Stimulated activated effector memory CD8-positive, alpha-beta T cell treated with anti-CD3 and anti-CD28 coated beads, Interleukin-12 subunit alpha, Interleukin-12 subunit beta, amount 100 ng/mL, for 72 hours (primary cell): ENCODE measurements around the gene SH3RF3.

ENCODE experiments used
- ATAC-seq: fragments of 150-1000 bp; cut with Tn5 transposase; 2 replicates; pipeline ENCODE4 v1.10.0; 2021
- DNase-seq, 2 donors: peaks; one replicate each; pipeline ENCODE4 v3.0.0; 2021 to 2022; ENCODE audit warnings: low spot score in 2 of 2
- H3K27ac Mint-ChIP-seq: one replicate; pipeline ENCODE4 v1.8.0; 2022; ENCODE audit warnings: mild to moderate bottlenecking, mixed read lengths
- H3K36me3 Mint-ChIP-seq: one replicate; pipeline ENCODE4 v1.8.0; 2022; ENCODE audit warnings: mild to moderate bottlenecking, mixed read lengths
- H3K4me1 Mint-ChIP-seq: one replicate; pipeline ENCODE4 v1.8.0; 2022; ENCODE audit warnings: mixed read lengths
- H3K4me3 Mint-ChIP-seq: one replicate; pipeline ENCODE4 v1.8.0; 2022; ENCODE audit warnings: mild to moderate bottlenecking, mixed read lengths
- H3K9me3 Mint-ChIP-seq: one replicate; pipeline ENCODE4 v1.8.0; 2022; ENCODE audit warnings: mixed read lengths

Gene SH3RF3

DNA sequence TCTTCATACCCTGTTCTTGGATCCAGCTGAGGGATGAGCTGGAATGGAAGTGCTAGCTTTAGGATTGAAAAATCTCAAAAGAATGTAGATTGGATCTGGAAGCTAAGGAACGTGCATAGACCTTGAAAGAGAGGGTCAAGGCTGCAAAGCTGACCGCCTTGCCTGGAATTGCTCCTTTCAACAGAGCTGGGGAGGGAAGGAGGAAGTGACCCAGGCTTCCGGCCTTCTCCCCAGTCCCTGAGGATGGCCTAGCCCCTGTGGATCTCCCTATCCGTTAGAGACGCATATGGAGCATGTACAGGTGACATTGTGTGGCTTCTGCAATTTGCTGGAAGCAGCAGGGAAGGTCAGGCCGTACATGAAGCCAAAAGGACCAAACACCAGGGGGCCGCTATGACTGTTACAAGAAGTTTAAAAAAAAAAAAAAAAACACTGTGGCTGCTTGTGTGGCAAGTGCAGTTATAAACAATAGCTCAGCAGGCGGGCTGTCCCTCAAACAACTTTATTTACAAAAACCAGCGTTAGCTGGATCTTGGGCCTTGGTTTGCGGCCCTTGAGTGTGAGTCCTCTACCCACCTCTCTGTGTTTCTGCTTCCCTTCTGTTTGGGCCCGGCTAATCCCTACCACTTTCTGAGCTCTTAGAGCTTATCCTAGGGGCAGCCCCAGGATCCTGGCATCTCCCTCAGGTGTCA is 257.1 kb downstream of the SH3RF3 start:
- Mint-ChIP-seq H3K4me1 (no peaks in the 10 kb centered on the region), H3K9me3 (no peaks in the 10 kb centered on the region), H3K4me3 (no peak overlapping the region), H3K27ac (no peak overlapping the region), H3K36me3 (no peaks in the 10 kb centered on the region)
- ATAC-seq = no peak
- no peak for DNase-seq

- Mint-ChIP-seq H3K9me3 (no peaks in the 10 kb centered on the region), H3K36me3 (no peaks in the 10 kb centered on the region), H3K4me1 (no peaks in the 10 kb centered on the region), H3K4me3 (no peak overlapping the region), H3K27ac (no peak overlapping the region)
- DNase-seq = no peak
- ATAC-seq = no peak
Observed at GRCh38 chr2:109387221-109387735, 258.3 kb downstream of the SH3RF3 start.

DNA sequence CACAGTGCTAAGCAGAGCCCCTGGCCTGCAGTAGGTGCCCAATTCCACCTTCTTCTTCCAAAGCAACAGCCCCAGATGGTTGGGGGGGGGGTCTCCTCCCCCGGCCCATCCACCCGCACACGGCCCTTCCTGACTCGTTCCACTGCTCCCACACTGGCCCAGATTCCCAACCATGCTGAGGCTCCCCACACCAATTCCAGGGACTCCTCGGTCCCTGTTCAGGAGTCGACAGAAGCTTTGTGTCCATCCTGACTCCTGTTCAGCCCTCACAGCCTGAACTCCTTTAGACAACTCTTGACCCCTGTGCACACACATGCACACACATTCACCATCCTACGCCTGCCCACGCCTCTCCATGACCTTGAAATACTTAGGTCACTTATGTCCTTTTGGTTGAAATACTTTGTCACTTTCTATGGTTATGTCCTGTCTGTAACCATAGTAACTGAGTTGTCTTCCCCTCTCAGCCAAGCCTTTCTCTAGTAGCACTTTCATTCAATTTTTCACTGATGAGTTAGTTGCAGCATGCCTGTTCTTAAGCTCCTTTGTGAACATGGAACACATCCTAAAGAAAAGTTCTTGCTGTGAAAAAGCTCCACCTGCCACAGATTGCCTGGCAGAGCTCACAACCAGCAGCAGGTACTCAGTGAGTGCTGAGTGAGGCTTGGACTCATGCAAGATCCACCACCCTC is 258.9 kb downstream of the SH3RF3 start:
- H3K4me1 Mint-ChIP-seq = no peaks in the 10 kb centered on the region
- H3K9me3 Mint-ChIP-seq = no peaks in the 10 kb centered on the region
- H3K27ac Mint-ChIP-seq = no peak overlapping the region
- no peak for DNase-seq
- no peak for ATAC-seq
- H3K4me3 Mint-ChIP-seq = no peak overlapping the region
- H3K36me3 Mint-ChIP-seq = no peaks in the 10 kb centered on the region

DNA sequence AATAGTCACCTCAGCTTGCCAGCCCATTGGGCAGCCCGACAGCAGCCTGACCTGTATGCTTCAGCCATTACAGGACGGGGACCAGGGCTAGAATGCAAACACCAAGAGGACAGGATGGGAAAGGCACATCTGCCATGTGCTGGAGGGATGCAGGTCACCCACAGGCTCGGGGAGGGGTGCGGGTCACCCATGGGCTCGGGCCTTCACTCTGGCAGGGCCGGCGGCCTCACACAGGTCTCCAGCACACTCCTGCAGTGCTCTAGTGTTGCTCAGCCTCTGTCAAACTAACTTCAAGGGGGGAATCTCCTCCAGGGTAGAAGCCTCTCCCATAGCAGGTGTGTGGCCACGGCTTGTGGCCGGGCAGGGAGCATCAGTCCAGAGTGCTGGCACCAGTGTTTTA is 262.2 kb downstream of the SH3RF3 start:
- Mint-ChIP-seq H3K4me1 (no peaks in the 10 kb centered on the region), H3K36me3 (no peaks in the 10 kb centered on the region), H3K4me3 (no peak overlapping the region), H3K9me3 (no peaks in the 10 kb centered on the region), H3K27ac (no peak overlapping the region)
- ATAC-seq (no peak), DNase-seq (no peak)

GRCh38 chr2:109392140-109392539 is 263.1 kb downstream of the SH3RF3 start:
- no peak for DNase-seq
- Mint-ChIP-seq H3K4me3 (no peak overlapping the region), H3K27ac (no peak overlapping the region), H3K9me3 (no peaks in the 10 kb centered on the region), H3K36me3 (no peaks in the 10 kb centered on the region), H3K4me1 (peaks cover 5% of the 10 kb centered on the region)
- ATAC-seq = no peak

DNA sequence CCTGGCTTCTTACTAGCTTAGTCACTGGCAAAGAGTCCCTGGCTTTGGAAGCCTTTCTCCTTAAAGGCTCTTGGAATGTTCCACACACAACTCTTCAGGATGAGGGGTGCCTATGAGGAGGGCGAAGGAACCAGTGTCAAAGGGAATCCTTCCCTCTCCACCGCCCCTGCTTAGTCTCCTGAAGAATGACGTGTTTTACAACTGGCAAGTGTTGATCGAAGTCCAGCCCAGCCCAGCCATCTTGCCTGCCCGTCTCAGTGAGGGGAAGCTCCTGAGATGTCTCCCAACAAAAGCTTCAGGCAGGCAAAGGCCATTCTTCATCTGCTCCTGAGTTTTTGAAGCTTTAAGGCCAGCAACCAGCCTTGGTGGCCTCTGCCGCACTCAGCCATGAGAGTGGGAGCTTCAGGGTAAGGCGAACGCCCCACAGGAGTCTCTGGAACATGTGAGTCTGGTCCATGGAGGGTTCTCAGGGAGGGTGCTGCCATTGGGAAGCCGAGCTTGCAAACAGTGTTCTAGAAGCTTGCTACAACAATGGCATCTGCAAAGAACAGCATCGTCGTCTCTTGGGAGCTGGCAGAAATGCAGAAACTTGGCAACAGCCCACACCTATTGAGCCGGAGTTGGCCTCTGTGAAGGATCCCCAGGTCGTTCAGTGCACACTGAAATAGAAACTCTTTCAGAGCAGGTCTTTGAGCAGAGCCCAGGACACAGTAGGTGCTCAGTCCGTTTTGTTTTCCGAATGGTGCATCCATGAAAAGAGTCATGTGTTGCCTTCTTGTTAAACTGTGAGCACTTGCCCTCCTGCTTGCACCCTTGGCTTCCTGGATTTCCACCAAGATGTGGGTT is 264.0 kb downstream of the SH3RF3 start:
- DNase-seq (no peak), ATAC-seq (no peak)
- H3K36me3 Mint-ChIP-seq = no peaks in the 10 kb centered on the region
- H3K27ac Mint-ChIP-seq = no peak overlapping the region
- no peaks in the 10 kb centered on the region for H3K9me3 Mint-ChIP-seq
- H3K4me3 Mint-ChIP-seq = no peak overlapping the region
- peaks cover 14% of the 10 kb centered on the region for H3K4me1 Mint-ChIP-seq

DNA sequence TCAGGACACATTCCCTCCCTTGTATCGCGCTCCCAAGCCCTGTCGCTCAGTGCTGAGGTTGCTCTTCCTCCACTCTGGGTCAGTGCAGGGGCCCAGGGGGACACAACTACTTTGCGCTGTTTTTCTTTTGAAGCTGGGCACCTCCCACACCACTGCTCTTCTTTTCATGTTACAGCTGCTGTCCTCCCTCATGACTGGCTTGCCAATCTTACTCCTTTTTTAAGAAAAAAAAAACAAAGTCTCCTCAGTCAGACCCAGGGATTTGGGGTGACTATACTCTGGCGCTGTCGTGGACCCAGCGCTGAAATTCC is 264.6 kb downstream of the SH3RF3 start:
- no peak for ATAC-seq

GRCh38 chr2:109395494-109396201 is 266.6 kb downstream of the SH3RF3 start:
- Mint-ChIP-seq H3K4me1 (peaks cover 16% of the 10 kb centered on the region), H3K36me3 (no peaks in the 10 kb centered on the region), H3K27ac (no peak overlapping the region), H3K9me3 (no peaks in the 10 kb centered on the region), H3K4me3 (no peak overlapping the region)
- DNase-seq (no peak), ATAC-seq (no peak)

More for the DNA sequence above, 264.6 kb downstream of the SH3RF3 start:
- Mint-ChIP-seq H3K36me3 (no peaks in the 10 kb centered on the region), H3K9me3 (no peaks in the 10 kb centered on the region), H3K27ac (no peak overlapping the region), H3K4me1 (peaks cover 16% of the 10 kb centered on the region), H3K4me3 (no peak overlapping the region)
- DNase-seq = no peak

- H3K4me1 Mint-ChIP-seq = peaks cover 16% of the 10 kb centered on the region
- no peaks in the 10 kb centered on the region for H3K9me3 Mint-ChIP-seq
- no peak overlapping the region for H3K27ac Mint-ChIP-seq
- no peak for DNase-seq
- no peaks in the 10 kb centered on the region for H3K36me3 Mint-ChIP-seq
- ATAC-seq = no peak
- no peak overlapping the region for H3K4me3 Mint-ChIP-seq
Observed at GRCh38 chr2:109396202-109397180, 267.5 kb downstream of the SH3RF3 start.

- Mint-ChIP-seq H3K36me3 (no peaks in the 10 kb centered on the region), H3K9me3 (no peaks in the 10 kb centered on the region), H3K4me3 (no peak overlapping the region), H3K4me1 (peaks cover 25% of the 10 kb centered on the region), H3K27ac (peak overlapping the region; percentile 50)
- ATAC-seq (no peak), DNase-seq (no peak)
Observed at GRCh38 chr2:109397893-109398292, 268.9 kb downstream of the SH3RF3 start.

- H3K36me3 Mint-ChIP-seq = no peaks in the 10 kb centered on the region
- peaks cover 31% of the 10 kb centered on the region for H3K4me1 Mint-ChIP-seq
- ATAC-seq (no peak), DNase-seq (no peak)
- H3K9me3 Mint-ChIP-seq = no peaks in the 10 kb centered on the region
- no peak overlapping the region for H3K4me3 Mint-ChIP-seq
- H3K27ac Mint-ChIP-seq = no peak overlapping the region
Observed at GRCh38 chr2:109398366-109399015, 269.5 kb downstream of the SH3RF3 start.

- Mint-ChIP-seq H3K4me3 (no peak overlapping the region), H3K4me1 (peaks cover 37% of the 10 kb centered on the region)
Observed at GRCh38 chr2:109399066-109399465, 270.1 kb downstream of the SH3RF3 start.

GRCh38 chr2:109400102-109400501 is 271.1 kb downstream of the SH3RF3 start:
- Mint-ChIP-seq H3K4me3 (no peak overlapping the region), H3K27ac (no peak overlapping the region), H3K36me3 (no peaks in the 10 kb centered on the region), H3K9me3 (no peaks in the 10 kb centered on the region), H3K4me1 (peaks cover 40% of the 10 kb centered on the region)
- DNase-seq = no peak
- no peak for ATAC-seq

More at GRCh38 chr2:109399066-109399465, 270.1 kb downstream of the SH3RF3 start:
- Mint-ChIP-seq H3K9me3 (no peaks in the 10 kb centered on the region), H3K27ac (no peak overlapping the region), H3K36me3 (no peaks in the 10 kb centered on the region)
- no peak for ATAC-seq
- no peak for DNase-seq

GRCh38 chr2:109401370-109401769 is 272.4 kb downstream of the SH3RF3 start:
- ATAC-seq = no peak
- Mint-ChIP-seq H3K27ac (no peak overlapping the region), H3K4me3 (no peak overlapping the region), H3K4me1 (peaks cover 40% of the 10 kb centered on the region), H3K9me3 (no peaks in the 10 kb centered on the region), H3K36me3 (no peaks in the 10 kb centered on the region)
- DNase-seq = no peak
